Peyer's patch (tissue), 4 donors: Measurements from ENCODE around the gene CSK.

Experiments used
- POLR2A ChIP-seq, 2 donors: fragments of 450-650 bp; IDR thresholded peaks; one replicate each; pipeline ENCODE4 v1.5.1; 2017; ENCODE audit warnings: antibody characterized with exemption in 2 of 2, mild to moderate bottlenecking in 2 of 2, moderate library complexity in 2 of 2
- TF ChIP-seq, protein P1 (sequence below), 6 experiments: fragments of 450-650 bp in 4 of 6; fragments of 200-600 bp in 2 of 6; sonication (generic) in 1 of 6; IDR thresholded peaks; one replicate each; pipeline ENCODE4 v1.5.1; 2017 to 2019; ENCODE audit warnings: antibody characterized with exemption in 6 of 6, mild to moderate bottlenecking in 3 of 6, moderate library complexity in 1 of 6

DNA sequence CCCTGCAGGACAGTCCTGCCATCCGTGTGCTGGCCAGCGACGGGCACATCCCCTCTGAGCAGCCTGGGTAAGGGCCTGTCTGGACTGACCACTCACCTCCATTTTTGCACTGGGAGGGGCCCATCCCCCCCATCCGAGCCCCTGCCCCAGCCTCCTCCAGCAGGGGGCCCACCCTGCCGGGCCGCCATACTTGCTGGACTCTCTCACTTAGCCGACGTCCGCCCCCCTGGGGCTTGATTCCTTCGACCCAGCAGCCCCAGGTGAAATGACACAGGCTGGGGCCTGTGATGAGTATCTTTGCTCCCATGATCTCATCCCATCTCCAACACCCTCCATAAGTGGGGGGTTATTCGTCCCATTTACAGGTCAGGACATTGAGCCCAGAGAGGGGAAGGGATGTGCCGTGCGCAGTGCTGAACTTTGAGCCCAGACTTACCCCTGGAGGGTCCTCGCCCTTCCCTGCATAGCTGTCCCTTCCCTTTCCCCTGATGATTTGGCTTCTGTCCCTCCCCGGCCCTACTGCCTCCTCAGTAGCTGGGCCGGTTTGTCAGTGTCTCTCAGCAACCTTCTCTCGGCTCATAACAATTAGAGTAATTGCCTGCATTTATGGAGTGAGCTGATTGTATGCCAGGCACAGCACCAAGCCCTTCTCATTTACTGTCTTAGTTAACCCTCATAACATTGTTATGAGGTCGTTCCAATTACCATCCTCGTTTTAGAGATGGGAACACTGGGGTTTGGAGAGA, 34.9 kb downstream of the CSK start:
- TF ChIP-seq POLR2A (IDR thresholded peaks at IDR 0.05): no peak
- TF ChIP-seq, protein P1, sequence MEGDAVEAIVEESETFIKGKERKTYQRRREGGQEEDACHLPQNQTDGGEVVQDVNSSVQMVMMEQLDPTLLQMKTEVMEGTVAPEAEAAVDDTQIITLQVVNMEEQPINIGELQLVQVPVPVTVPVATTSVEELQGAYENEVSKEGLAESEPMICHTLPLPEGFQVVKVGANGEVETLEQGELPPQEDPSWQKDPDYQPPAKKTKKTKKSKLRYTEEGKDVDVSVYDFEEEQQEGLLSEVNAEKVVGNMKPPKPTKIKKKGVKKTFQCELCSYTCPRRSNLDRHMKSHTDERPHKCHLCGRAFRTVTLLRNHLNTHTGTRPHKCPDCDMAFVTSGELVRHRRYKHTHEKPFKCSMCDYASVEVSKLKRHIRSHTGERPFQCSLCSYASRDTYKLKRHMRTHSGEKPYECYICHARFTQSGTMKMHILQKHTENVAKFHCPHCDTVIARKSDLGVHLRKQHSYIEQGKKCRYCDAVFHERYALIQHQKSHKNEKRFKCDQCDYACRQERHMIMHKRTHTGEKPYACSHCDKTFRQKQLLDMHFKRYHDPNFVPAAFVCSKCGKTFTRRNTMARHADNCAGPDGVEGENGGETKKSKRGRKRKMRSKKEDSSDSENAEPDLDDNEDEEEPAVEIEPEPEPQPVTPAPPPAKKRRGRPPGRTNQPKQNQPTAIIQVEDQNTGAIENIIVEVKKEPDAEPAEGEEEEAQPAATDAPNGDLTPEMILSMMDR (IDR thresholded peaks at IDR 0.05): no peak
